ENCODE data around the gene PHACTR1.

DNA sequence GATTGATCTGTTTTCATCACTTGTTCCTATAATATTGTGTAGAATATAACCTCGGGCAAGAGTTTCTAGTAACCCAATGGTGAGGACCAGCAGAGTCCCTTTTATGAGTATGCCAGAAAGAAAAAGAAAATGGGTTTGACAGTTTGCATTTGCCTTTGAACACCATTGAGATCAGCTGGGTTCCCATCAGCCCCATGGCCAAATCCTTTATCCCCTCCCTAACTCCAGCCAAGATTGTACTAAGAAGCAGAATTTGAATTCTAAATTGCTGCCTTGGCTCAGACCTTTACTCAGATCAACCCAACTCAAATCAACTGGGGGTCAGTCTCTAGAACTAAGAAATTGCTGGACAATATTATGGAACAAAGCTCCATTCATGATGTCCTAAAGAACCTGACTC lies 424.4 kb downstream of the PHACTR1 start:
- TF ChIP-seq, protein P1, sequence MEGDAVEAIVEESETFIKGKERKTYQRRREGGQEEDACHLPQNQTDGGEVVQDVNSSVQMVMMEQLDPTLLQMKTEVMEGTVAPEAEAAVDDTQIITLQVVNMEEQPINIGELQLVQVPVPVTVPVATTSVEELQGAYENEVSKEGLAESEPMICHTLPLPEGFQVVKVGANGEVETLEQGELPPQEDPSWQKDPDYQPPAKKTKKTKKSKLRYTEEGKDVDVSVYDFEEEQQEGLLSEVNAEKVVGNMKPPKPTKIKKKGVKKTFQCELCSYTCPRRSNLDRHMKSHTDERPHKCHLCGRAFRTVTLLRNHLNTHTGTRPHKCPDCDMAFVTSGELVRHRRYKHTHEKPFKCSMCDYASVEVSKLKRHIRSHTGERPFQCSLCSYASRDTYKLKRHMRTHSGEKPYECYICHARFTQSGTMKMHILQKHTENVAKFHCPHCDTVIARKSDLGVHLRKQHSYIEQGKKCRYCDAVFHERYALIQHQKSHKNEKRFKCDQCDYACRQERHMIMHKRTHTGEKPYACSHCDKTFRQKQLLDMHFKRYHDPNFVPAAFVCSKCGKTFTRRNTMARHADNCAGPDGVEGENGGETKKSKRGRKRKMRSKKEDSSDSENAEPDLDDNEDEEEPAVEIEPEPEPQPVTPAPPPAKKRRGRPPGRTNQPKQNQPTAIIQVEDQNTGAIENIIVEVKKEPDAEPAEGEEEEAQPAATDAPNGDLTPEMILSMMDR (IDR thresholded peaks at IDR 0.05) = no peak
- TF ChIP-seq POLR2A (IDR thresholded peaks at IDR 0.05) = no peak

All from lower leg skin (tissue), 3 donors.